ENCODE data around the gene NOX5. TPM values are rescaled to one million over a fixed set of nuclear protein-coding genes. Genes with fewer than 3 reads are reported as not detected.

The NOX5 gene
- total RNA-seq, 1 experiment from 2014 or later = 339 TPM

DNA sequence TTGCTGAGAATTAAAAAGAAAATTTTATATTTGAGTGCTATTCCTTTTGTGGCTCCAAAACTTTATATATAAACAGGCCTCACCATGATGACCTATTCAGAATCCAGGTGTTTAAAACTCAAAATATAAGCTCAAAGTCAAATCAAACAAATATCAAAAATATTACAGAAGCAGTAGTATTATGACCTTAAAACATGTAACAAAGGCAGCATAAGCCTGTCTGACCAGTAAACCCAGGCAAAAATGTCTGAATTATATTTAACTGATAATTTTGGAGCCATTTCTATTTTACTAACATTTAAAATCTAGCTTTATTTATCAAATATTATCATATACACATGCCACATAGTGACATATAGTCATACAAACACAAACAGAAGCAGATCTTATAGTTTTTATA lies 6.4 kb upstream of the NOX5 start:
- no peak for TF ChIP-seq EZH2phosphoT487 (IDR thresholded peaks at IDR 0.05; ENCODE audit: borderline replicate concordance, low read length)
- TF ChIP-seq EZH2 (IDR thresholded peaks at IDR 0.05; ENCODE audit: low read length, unreplicated experiment) = no peak
- TF ChIP-seq, protein P1, sequence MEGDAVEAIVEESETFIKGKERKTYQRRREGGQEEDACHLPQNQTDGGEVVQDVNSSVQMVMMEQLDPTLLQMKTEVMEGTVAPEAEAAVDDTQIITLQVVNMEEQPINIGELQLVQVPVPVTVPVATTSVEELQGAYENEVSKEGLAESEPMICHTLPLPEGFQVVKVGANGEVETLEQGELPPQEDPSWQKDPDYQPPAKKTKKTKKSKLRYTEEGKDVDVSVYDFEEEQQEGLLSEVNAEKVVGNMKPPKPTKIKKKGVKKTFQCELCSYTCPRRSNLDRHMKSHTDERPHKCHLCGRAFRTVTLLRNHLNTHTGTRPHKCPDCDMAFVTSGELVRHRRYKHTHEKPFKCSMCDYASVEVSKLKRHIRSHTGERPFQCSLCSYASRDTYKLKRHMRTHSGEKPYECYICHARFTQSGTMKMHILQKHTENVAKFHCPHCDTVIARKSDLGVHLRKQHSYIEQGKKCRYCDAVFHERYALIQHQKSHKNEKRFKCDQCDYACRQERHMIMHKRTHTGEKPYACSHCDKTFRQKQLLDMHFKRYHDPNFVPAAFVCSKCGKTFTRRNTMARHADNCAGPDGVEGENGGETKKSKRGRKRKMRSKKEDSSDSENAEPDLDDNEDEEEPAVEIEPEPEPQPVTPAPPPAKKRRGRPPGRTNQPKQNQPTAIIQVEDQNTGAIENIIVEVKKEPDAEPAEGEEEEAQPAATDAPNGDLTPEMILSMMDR (conservative IDR thresholded peaks at IDR 0.05; ENCODE audit: low read depth, low read length) = no peak
- CTCF ChIA-PET = no interaction called here
- Histone ChIP-seq H2AFZ (ENCODE audit: low read length) (no peak overlapping the region), H3K9me2 (replicated peaks; ENCODE audit: low read length) (no peaks in the 10 kb centered on the region), H3K79me2 (ENCODE audit: low read length) (no peaks in the 10 kb centered on the region), H3F3A (ENCODE audit: low read length, unreplicated experiment) (no peaks in the 10 kb centered on the region), H3K4me2 (ENCODE audit: low read length) (no peak overlapping the region), H3K27ac (ENCODE audit: low read length) (no peak overlapping the region), H3K9ac (ENCODE audit: low read length) (no peak overlapping the region), H3K36me3 (ENCODE audit: low read depth, low read length) (no peaks in the 10 kb centered on the region), H3K4me3 (ENCODE audit: low read length) (no peak overlapping the region), H3K4me1 (ENCODE audit: insufficient read depth, low read length) (no peaks in the 10 kb centered on the region), H3K9me3 (ENCODE audit: low read length) (no peaks in the 10 kb centered on the region), H3K27me3 (ENCODE audit: low read length) (no peaks in the 10 kb centered on the region), H4K20me1 (ENCODE audit: low read length) (no peaks in the 10 kb centered on the region)
- POLR2A ChIA-PET (ENCODE audit: unreplicated experiment) = no interaction called here
- ATAC-seq (no peak), DNase-seq (no peak)
- BruUV-seq (replicated peaks) = no TSS peak
- intact Hi-C loops (cut with micrococcal nuclease) = no loop called here

DNA sequence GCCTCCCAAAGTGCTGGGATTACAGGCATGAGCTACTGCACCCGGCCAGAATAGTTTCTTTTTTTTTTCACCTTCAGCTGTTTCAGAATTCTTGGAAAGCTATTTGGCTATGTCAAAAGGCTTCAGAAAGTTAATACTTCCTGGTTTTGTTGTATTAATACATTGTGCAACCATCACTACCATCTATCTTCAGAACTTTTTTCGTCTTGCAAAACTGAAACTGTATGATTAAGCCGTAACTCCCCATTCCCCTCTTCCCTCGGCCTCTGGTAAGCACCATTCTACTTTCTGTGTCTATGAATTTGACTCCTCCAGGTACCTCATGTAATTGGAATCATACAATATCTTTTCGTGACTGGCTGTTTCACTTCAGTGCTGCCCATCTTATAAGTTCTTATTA lies 5.2 kb upstream of the NOX5 start:
- CTCF ChIA-PET = interaction anchor here (0.6 kb wide), 1 partner anchor 60 kb away, joined by 4 read pairs; no protein-coding TSS in a partner anchor

DNA sequence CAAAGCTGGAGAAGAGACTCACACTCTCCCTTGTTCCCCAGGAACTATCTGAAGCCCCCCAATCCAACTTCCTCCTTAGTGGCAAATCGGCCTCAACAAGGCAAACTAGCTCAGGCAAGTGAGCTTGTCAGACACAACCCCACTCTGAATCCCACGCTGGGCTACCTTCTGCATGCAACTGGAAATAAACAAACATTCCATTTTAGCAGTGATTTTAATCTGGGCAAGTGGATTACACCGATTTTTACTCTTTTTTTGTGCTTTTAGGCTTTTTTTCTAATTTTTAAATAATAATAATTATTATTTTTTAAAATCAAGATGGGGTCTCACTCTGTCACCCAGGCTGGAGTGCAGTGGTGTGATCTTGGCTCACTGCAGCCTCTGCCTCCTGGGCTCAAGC lies 2.9 kb upstream of the NOX5 start:
- TF ChIP-seq EZH2 (IDR thresholded peaks at IDR 0.05; ENCODE audit: low read length, unreplicated experiment) (no peak), EZH2phosphoT487 (IDR thresholded peaks at IDR 0.05; ENCODE audit: borderline replicate concordance, low read length) (no peak)
- TF ChIP-seq, protein P1 (conservative IDR thresholded peaks at IDR 0.05; ENCODE audit: low read depth, low read length) = no peak
- no peak overlapping the region for H3K4me3 ChIP-seq (ENCODE audit: low read length)
- peaks cover 8% of the 10 kb centered on the region; the same call in 1 of the 2 replicates for H3K4me1 ChIP-seq (ENCODE audit: insufficient read depth, low read length)
- CTCF ChIA-PET = no interaction called here
- no peak overlapping the region for H3K4me2 ChIP-seq (ENCODE audit: low read length)
- no TSS peak for BruUV-seq (replicated peaks)
- no peaks in the 10 kb centered on the region for H3K27me3 ChIP-seq (ENCODE audit: low read length)
- DNase-seq (no peak), ATAC-seq (no peak)
- H3K27ac ChIP-seq (ENCODE audit: low read length) = no peak overlapping the region
- intact Hi-C loops (cut with micrococcal nuclease) = no loop called here
- no peak overlapping the region for H3K9ac ChIP-seq (ENCODE audit: low read length)
- no peaks in the 10 kb centered on the region for H3K9me2 ChIP-seq (replicated peaks; ENCODE audit: low read length)
- no peaks in the 10 kb centered on the region for H3K9me3 ChIP-seq (ENCODE audit: low read length)
- POLR2A ChIA-PET (ENCODE audit: unreplicated experiment) = no interaction called here
- no peaks in the 10 kb centered on the region for H3F3A ChIP-seq (ENCODE audit: low read length, unreplicated experiment)
- no peaks in the 10 kb centered on the region for H4K20me1 ChIP-seq (ENCODE audit: low read length)
- no peak overlapping the region for H2AFZ ChIP-seq (ENCODE audit: low read length)
- H3K36me3 ChIP-seq (ENCODE audit: low read depth, low read length) = no peaks in the 10 kb centered on the region
- H3K79me2 ChIP-seq (ENCODE audit: low read length) = no peaks in the 10 kb centered on the region

More for the DNA sequence above, 5.2 kb upstream of the NOX5 start:
- Histone ChIP-seq H3K27me3 (ENCODE audit: low read length) (no peaks in the 10 kb centered on the region), H3F3A (ENCODE audit: low read length, unreplicated experiment) (no peaks in the 10 kb centered on the region), H3K9me3 (ENCODE audit: low read length) (no peaks in the 10 kb centered on the region), H3K9ac (ENCODE audit: low read length) (no peak overlapping the region), H3K27ac (ENCODE audit: low read length) (no peak overlapping the region), H3K79me2 (ENCODE audit: low read length) (no peaks in the 10 kb centered on the region), H3K4me1 (ENCODE audit: insufficient read depth, low read length) (peaks cover 3% of the 10 kb centered on the region; the same call in 1 of the 2 replicates), H3K9me2 (replicated peaks; ENCODE audit: low read length) (no peaks in the 10 kb centered on the region), H3K4me2 (ENCODE audit: low read length) (no peak overlapping the region), H3K36me3 (ENCODE audit: low read depth, low read length) (no peaks in the 10 kb centered on the region), H3K4me3 (ENCODE audit: low read length) (no peak overlapping the region), H4K20me1 (ENCODE audit: low read length) (no peaks in the 10 kb centered on the region), H2AFZ (ENCODE audit: low read length) (no peak overlapping the region)
- DNase-seq = no peak
- intact Hi-C loops (cut with micrococcal nuclease) = no loop called here
- BruUV-seq (replicated peaks) = no TSS peak
- no peak for TF ChIP-seq EZH2 (IDR thresholded peaks at IDR 0.05; ENCODE audit: low read length, unreplicated experiment)
- no peak for TF ChIP-seq EZH2phosphoT487 (IDR thresholded peaks at IDR 0.05; ENCODE audit: borderline replicate concordance, low read length)
- TF ChIP-seq, protein P1 (conservative IDR thresholded peaks at IDR 0.05; ENCODE audit: low read depth, low read length) = no peak
- ATAC-seq = no peak
- POLR2A ChIA-PET (ENCODE audit: unreplicated experiment) = no interaction called here

Measured in PC-3 (cell line).